ENCODE measurements around the gene KITLG.
"Not testable (repeated sequence)": the region's sequence is repeated elsewhere in the genome, so short reads cannot be mapped to it uniquely, and the experiment has no call there.

The KITLG gene

GRCh38 chr12:88575361-88575970 is 4.8 kb downstream of the KITLG start:
- DNase-seq, result no peak

GRCh38 chr12:88574278-88574677 is 6.0 kb downstream of the KITLG start:
- DNase-seq, result no peak

GRCh38 chr12:88573583-88573982 is 6.7 kb downstream of the KITLG start:
- DNase-seq, result no peak

- DNase-seq, result no peak
These were observed 7.3 kb downstream of the KITLG start for GRCh38 chr12:88572781-88573549.

GRCh38 chr12:88571543-88571942 is 8.7 kb downstream of the KITLG start:
- DNase-seq, result no peak

DNA sequence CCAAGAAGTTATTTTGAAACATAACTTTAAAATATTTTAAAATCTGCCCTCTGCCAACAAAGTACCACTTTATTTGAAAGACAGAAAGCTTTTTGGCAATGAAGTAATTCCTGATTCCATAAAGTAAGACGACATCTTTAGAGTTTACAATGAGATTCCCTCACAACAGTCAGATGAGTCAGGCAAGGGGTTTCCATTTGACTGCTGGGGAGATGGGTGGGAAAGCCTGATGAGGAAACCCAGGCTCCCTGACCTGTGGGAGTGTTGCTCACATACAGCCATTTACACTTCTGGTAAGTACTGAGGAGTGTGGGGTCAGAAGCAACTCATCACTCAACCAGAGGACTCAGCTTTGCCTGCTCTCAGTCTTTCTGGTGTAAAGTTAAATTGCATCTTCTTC is 10.2 kb downstream of the KITLG start:
- no peak for DNase-seq

DNA sequence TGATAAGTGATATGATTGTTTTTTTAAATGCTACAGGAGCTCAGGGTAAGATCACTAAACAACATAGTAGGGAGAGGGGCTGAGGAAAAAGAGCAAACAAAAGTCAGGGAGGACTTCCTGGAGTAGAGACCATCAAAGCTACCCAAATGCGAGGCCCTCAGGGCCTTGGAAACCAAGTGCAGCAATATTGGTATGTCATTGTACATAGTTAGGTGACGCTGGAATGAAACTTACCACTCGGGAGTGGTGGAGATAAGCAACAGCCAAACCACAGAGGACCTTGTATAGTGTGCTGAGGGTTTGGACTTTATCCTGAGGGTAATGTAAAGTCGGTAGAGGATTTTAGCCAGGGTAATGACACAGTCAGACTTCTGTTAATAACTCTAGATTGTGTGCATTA is 13.8 kb downstream of the KITLG start:
- DNase-seq, result no peak

DNA sequence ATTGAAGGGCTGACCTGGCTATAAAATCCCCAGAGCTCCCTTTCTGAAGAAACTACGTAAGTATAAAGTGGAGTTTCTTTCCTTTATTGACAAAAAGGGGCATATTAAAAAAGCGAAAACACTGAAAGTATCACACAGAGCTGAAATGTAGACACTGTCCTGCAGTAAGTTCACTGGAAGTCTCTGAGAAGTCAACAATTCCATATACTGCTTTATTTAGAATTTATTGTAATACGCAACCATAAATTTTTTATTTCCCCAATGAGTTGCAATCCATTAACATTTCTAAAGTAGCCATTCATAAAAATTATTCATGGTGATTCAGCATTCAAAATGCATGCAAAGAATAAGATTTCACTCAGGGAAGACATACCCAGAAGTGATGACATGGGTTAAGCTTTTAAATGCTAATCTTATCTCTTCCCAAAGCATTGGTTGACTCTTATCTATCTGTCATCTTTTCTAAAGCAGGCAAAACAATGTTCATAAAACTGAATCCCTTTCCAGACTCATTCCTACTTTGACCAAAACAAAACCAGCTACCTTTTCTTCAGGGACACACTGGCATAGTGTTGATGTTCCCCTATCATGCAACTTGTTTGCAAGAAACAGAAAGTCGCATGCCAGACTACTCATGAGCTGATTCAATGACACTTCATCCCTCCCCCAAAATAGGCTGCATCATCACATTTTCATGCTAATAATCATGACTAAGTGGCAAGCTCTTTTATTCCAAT is 17.3 kb downstream of the KITLG start:
- DNase-seq, result no peak

- DNase-seq, result no peak
These were observed 18.1 kb downstream of the KITLG start for GRCh38 chr12:88562151-88562550.

- DNase-seq, result no peak
These were observed 20.5 kb downstream of the KITLG start for GRCh38 chr12:88559772-88560171.

DNA sequence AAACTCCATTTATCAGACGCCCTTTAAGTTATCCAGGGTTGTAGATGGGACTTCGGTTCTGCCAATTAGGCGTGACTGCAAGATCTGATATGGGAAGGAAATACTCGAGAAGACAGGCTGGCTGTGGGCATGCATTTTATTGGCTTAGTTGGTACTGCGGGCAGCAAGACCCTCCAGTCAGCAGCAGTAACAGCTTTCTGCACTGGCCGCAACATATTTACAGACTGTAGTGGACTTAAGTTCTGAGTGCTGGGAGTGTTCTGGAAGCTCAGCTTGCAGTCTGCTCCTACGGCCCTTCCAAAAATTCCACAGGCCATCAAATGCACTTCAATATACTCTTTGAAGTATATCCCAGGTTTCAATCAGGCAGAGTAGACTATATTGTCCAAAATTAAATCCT is 21.1 kb downstream of the KITLG start:
- no peak for DNase-seq

GRCh38 chr12:88558340-88558867 is 21.9 kb downstream of the KITLG start:
- DNase-seq, result no peak

GRCh38 chr12:88556213-88556774 is 24.0 kb downstream of the KITLG start:
- DNase-seq, result no peak

DNA sequence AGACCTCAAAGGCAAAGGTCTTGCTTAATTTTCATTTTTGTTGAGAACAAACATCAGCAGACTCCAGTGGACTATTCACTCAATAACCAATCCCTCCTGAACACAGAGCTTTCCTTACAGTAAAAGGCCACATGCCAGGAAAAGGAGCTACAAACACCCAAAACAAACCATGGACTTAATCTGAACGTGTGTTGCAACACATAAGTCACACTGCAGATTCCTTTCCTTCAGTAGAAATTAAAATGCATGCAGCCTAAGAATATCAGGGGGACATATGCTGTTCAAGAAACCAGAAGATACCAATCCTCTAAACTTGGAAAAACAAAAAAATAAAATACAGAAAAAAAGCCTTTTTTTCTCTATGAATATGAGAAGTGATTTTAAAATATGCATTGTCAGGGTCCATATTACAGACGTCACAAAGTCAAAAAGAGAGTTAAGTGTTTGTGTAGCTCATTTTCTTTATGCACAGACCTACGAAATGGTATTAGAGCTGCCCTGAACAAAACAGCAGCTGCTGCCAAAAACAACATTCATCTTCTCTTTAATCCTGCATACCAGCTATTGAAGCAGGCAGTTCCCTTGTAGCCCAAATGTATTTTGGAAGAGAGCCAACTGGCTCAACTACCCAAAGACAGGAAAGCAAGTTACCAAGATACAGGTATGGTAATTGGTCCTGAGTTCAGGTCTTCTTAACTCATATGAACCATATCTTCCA is 26.2 kb downstream of the KITLG start:
- DNase-seq, result no peak

- no peak for DNase-seq
These were observed 27.6 kb downstream of the KITLG start for GRCh38 chr12:88552610-88553079.

DNA sequence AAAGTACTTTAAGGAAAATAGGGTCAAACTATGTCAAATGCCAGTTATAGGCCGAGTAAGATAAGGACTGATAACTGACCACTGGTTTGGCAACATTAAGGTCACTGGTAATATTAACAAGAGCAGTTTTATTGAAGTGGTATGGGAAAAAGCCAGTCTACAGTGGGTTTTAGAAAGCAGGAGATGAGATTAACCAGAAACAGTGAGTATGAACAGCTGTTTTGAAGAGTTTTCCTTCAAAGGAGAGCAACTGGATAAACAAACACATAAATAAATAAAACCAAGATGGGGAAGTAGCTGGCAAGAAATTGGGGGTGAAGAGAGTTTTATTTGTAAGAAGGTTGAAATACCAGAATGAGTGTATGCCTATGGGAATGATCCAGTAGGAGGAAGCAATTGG is 30.3 kb downstream of the KITLG start:
- no peak for DNase-seq

DNA sequence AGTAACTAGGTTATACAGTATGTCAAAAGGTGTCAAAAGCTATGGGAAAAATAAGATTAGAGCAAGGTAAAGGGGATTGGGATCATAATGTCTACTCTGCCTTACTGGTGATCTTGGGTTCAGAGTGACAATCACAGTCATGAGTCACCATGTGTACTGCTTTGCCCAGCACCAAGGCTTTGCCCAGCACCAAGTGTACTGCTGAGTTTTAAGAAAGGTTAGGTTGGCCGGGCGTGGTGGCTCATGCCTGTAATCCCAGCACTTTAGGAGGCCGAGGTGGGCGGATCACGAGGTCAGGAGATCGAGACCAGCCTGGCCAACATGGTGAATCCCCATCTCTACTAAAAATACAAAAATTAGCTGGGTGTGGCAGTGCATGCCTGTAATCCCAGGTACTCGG is 32.3 kb downstream of the KITLG start:
- not testable (repeated sequence) for DNase-seq

DNA sequence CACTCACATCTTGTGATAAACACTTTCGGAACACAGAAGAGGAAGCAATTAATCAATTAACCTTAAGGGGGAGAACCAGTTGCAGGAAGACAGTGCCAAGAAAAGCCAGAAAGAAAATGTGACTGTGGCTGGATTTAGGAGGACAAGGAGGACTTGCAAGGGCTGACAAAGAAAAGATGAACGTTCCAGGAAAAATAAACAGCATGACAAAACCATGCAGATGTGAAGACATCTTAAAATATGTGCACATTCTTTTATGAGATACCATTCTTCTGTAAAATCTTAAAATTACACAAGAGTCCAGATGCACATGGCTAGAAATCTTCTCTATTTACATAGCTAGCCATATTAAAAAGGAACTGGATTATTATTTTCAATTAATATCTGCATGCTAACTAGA is 33.4 kb downstream of the KITLG start:
- no peak for DNase-seq

DNA sequence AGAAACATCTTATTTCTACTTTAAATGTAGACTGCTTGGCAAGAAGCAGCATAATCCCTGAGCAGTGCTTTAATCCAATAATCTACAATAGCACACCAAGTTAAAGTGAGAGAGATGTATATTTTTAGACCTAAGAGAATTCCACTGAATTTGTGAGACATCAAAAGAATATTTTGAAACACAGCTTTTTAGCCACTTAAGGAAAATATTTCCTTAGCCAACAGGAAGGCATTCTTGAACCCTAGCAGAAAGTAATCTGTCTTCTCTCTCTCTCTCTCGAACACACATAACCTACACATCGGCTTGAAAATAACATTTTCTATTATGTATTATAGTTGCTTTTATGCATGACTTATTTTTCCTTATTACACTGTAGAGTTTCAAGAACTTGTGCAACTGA is 34.0 kb downstream of the KITLG start:
- DNase-seq, result no peak

DNA sequence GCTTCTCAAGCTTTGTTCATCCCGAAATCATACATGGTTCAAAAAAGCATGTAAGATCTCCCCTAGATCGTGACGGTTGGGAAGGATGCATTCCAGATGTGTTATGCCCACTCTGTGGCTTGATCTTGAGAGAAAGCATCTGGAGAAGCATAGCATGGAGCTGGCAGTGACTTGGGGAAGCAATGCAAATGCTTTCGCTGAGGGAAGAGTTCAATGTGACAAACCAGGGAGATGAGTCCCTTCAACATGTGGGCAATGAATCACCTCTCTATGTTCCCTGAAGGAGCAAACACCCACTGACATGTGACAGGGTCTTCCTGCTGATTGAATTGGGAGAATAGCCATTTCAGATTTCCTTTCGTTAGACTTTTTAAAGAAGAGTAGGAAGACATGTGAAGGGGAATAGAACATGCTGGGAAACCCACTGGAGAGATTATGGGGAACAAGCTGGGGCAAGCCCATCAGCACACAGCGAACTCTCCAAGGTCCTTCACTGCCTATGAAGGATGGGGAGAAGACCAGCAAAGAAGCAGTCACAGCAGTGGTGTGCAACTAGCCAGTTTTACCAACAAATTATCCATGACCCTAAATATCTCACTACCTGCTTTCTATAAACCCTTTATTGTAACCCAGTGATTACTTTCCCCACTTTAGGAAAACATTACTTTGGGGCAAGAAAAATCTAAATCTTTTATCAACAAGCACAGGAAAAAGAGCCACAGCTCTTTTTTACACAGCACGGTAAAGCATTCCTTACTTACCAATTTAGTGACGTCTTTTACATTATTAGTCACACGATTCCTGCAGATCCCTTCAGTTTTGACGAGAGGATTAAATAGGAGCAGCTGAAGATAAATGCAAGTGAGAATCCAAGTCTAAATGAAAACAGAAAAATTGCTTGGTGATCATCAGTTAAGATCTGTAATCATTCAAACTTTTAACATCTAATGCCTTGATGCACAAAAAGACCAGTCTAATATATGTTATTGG is 35.0 kb downstream of the KITLG start:
- DNase-seq, result no peak

GRCh38 chr12:88539893-88540292 is 40.4 kb downstream of the KITLG start:
- DNase-seq, result no peak
